Activated CD4-positive, alpha-beta T cell treated with anti-CD3 and anti-CD28 coated beads for 1 hour (primary cell): ENCODE results near the gene NEDD4L.
"Not testable (repeated sequence)": the region's sequence is repeated elsewhere in the genome, so short reads cannot be mapped to it uniquely, and the experiment has no call there.

ENCODE experiments used
- DNase-seq: peaks from one replicate; pipeline ENCODE4 v3.0.0-alpha.2; 2020

The NEDD4L gene

DNA sequence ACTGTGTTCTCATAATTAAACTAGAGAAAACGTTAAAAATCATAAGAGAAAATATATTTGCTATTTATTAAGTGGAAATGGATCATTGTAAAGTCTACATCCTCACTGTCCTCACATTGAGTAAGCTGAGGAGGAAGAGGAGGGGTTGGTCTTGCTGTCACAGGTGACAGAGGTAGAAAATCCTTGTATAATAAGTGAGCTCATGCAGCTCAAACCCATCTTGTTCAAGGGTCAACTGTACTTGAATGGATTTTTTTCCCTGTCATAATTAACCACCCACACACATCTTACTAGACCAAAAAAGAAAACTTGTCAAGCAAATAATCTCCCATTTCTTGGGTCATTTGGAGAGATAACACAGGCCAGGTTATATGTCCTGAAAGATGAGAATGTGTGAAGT is 231.2 kb downstream of the NEDD4L start:
- no peak for DNase-seq

DNA sequence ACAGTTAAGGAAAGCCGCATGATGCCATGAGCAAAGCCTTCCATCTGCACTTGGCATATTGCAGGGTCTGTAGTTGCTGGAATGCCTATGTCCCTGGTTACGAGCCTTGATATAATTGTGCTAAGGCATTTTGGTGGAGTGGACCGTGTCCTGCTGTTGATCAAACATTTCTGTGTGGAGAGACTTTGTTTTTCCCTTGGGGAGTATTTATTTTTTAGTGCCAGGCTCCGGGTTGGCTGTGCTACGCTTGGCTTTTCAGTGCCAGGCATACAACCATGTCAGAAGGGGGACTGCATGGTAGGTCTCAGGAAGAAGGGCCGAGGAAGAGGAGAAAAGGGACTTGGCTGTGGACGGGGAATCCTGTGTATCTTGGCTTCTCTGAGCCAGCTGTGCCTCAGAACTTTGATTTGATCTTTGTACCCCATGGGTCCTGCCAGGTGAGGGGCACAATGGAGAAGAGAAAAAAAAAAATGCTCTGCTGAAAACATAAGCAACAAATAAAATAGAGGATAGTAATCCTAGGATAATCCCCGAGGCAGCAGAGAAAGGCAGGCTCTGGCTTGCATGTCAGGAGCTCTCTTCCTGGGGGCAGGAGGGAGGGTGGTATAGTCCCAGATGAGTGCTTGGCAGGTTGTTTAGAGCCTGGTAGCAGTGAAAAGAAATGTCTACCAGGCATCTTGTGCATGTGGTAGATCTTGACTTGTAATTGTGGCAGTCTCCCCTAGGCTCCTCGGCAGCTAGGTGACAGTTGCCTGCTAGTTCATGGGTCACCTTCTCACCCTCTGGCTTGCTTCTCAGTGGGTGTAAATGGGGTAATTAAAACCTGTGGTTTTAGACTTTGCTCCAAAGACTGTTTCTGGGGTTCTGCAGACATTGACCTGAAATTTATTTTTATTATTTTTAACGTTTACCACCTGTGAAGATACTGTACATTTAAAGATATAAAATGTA is 233.0 kb downstream of the NEDD4L start:
- no peak for DNase-seq

DNA sequence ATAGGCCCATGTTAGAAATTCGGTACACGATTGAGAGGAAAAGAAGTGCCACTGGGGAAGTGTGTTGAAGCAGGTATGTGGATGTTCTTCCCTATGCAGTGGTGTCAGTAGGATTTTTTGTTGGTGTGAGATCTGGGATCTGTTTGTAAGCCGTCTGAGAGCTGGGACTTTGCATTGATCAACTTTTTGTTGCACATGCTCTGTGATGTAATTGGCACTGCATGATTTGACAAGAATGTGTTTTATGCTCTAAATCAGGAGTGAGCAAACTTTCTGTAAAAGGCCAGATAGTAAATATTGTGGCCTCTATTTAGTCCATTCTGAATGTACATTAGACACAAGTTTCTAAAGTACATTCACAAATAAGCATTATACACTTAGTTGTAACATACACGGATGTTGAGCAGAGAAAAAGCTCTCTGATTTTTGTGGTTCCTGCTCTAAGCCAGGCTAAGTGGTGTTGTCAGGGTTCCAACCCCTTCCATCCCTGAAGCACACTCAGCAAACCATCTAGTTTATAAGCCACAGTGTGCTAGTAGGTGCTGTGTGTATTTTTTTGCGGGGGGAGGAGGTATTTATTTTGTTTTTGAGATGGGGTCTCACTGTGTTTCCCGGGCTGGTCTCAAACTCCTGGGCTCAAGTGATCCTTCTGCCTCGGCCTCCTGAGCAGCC is 235.6 kb downstream of the NEDD4L start:
- DNase-seq, result no peak

DNA sequence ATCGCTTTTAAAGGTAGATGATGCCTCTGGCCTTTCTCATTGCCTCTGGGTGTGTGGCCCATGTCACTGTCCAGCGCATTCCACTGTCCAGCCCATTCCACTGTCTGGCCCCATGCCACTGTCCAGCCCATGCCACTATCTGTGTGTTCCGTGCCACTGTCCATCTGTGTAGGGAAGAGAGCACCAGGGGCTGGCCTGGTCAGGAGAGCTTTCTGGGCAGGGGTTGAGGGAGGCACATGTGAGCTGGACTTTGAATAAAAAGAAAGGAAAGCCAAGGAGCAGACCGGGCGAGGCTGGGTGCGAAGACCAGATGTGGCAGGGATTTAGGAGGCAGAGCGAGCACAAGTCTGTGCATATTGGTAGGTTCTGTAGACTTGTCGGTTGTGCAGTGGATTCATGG is 236.2 kb downstream of the NEDD4L start:
- no peak for DNase-seq

DNA sequence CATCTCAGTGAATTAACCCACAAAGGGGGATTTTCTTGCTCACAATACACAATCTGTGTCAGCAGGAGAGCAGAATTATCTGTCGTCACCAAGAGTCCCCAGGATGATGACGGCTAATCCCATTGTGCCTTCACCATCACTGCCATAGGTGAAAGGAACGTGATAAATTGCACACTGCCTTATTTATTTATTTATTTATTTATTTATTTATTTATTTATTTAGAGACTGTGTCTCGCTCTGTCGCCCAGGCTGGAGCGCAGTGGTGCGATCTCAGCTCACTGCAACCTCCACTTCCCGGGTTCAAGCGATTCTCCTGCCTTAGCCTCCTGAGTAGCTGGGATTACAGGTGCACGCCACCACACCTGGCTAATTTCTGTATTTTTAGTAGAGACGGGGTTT is 238.8 kb downstream of the NEDD4L start:
- not testable (repeated sequence) for DNase-seq

DNA sequence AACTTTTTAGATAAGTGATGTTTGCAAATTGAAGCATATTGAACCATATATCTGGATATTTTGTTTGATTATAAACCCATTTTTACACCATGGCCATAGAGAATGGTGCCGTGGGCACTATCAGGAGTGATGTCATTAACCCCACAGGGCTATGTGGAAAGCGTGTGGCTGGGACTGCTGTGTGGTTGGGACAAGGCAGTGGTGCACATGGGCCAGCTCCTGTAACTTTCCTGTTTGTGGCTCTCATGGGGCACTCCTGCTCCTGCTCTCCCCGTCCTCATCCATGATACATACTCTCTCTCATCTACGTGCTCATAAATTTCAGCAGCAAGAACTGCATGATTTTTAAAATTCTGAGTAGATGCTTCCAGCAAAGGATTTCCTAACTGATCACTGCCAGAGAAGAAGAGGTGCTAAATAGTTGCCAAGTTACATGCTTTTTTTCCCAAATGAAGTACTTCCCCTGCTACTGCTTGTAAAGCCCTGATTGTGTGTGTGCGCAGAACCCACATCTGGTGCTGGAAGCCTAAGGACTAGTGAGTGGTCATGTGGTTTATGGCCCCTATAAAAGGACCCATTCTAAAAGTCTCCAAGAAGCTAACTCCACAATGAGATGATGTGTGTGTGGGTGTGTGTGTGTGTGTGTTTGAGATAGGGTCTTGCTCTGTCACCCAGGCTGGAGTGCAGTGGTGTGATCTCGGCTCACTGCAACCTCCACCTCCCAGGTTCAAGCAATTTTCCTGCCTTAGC is 240.8 kb downstream of the NEDD4L start:
- no peak for DNase-seq

DNA sequence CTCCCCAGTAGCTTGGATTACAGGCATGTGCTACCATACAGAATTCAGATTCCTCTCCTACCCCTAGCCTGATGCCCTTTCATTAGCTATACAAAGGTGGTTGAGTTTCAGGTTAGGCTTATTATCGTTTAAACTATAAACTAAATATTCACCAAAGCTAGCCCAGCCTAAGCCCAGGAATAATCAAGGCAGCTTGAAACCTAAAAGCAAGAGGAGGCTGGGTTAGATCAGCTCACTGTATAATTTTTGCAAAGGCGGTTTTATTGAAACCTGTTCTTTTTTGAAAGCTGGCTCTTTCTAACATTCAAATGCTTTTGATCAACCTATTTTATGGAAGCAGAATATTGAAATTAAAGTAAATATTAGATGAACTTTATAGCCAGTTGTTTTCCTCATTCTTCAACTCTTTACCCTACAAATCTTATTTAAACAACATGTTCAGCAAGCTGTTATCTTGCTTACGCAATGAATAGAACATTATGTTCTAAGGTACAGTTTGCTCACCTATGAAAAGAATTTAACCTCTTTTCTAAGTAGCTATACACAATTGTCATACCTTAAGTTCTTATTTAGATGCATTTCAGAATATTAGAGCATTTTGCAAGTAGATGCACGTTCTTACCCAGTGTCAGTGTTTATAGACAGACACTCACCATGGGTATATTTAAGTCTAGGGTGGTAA is 241.6 kb downstream of the NEDD4L start:
- DNase-seq, result no peak

DNA sequence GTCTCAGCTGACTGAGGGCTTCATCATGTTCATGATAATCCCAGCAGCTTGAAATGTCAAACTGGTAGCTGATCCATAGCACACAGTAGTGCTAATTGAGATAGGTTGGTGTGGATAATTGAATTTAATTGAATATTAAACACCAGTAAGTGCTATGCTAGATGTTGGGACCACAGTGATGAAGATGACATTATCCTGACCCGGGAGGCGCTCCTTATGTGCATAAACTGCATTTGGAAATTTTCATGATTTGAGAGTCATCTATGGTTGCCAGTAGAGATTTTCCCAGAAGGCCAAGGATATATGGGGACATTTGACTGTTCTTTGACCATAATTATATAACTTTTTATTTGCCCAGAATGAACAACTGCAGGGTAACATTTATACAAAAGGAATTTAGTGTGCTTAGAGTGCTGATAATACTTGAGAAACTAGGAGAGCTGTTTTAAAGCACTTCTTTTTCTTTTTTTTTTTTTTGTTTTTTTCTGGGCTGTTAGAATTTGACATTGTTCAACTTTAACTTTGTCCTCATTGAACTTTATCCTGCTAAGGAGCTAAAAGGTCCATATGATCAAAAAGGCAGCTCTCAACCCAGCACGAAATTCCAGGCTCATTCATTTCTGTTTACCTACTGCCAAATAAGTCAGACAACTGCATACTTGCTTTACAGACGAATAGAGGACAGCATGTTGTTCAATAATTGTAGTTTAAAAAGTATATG is 242.8 kb downstream of the NEDD4L start:
- no peak for DNase-seq

DNA sequence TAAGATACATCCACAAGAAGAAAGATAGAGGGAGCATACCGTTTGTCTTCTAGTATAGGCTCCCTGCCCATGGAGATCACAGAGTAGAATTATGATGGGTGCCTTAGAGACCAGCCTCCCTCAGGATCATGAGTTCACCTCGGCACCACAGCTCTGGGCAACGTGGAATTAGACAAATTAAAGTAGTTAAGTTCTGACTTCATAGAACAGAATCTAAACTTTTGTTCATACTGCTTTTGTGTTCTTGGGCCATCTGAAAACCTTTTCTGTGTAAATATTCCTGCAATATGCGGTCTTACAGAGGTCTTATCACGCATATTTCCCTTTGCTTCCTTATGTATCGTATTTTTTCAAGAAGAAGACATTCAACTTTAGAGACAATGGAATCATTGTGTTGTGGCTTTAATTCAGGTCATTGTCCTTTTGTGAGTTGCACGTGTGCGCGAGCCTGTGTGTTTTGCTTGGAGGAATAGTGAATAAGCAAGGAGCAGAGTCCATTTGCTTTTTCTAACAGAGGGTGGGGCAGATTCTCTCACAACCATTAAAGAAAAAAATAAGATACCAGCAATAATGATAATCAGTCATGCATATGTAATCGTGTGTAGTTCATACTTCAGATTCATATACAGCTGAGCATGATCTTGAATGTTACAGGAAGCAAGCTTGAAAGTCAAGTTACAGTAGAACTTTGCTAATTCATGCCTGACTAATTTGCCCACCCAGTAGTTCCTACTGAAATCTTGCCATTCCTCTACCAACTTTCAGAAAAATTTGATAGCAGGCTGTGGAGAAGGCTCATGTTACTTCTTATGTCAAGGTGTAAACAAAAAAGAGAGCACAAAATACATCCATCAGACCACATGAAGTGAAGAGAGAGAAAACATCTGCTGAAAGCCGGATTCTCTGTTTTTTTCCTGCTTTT is 243.6 kb downstream of the NEDD4L start:
- no peak for DNase-seq

DNA sequence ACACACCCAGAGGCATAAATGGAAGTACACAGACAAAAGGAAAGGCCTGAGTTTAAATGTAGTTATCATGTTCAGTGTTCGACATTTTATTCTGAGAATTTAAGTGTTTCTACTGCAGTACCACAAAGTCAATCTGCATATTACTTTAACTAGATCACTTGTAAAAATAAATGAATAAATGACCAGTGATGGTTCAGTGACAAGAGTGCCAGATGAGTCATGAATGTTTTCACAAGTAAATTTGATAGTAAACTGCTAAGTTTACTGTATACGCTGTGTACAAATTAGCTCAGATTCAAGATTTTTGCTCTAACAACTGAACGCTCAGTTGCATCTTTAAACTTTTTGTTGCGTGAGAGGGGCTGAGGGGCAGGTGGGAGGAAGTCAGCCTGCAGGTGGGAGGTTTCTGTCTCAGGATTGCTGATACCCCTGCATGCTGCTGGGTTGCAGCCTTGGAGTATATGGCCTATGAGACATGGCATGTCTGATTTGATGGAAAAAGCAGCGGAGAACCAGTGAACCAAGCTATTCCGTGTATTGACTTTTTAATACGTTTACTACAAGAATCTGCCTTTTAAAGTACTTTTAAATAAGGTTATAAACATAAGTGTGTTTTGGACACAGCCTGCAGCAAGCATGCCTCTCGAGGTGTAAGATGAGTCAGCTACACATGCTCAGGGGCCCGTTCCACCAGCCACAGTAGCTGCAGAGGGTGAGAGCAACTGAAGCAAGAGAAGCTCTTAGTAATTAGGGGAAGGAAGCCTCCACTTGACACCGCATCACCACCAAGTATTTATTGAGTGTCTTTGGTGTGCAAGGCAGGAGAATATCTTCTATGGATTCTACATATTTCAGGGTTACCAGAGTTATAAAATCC is 245.1 kb downstream of the NEDD4L start:
- DNase-seq, result no peak

DNA sequence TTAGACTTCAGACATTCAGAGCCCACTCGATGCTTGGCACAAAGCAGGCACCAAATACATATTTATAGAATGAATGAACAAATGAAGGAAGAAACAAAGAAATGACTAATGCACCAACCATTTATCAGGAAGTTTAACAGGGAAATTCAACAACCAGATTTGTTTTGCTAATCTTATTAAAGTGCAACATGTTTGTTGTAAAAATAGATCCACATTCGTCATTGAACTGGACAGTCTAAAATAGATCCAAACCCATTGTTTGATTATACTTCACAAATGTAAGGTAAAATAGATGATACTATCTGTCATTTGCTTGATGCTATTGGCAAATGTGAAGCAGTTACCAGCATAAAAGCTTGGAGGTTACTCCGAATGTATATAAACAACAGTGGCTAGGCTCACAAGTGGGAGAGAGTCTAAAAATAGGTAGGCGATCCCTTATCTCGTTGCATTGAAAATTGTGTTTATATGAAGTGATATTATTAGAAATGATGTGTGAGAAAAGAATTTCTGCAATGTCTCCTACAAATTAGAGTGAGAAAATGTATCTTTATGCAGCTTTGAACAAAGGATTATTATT is 246.2 kb downstream of the NEDD4L start:
- DNase-seq, result no peak

DNA sequence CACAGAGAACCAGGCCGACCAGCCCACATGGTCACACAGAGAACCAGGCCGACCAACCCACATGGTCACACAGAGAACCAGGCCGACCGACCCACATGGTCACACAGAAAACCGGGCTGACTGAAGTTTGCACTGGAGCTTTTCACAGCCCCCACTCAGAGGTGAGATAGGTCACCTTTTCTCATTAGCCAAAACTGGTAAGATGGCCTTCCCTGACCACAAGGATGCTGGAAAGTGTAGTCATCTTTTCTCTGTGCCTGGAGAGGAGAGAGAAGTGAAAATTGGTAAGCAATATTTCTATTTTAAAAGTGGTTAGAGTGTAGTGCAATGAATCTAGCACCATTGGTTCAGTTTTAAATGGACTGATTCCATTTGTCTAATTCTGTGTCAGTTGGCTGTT is 247.1 kb downstream of the NEDD4L start:
- DNase-seq, result no peak

DNA sequence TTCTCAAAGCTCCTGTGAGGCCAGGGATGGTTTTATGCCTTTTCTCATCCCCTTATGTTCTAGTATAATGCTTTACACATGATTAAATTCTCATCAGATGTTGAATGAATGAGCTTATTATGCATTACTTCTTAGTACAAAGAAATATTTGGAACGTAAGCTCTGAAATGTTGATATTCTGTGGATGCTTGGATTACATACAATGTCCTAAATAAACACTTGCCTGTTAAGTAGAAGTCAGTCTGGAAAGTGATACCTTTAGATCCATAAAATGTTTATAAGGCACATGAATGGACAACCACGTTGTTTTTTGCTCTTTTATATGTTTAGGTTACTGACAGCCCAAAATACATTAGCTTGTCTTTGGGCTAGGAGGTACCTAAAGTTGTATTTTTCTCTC is 248.6 kb downstream of the NEDD4L start:
- DNase-seq, result no peak

DNA sequence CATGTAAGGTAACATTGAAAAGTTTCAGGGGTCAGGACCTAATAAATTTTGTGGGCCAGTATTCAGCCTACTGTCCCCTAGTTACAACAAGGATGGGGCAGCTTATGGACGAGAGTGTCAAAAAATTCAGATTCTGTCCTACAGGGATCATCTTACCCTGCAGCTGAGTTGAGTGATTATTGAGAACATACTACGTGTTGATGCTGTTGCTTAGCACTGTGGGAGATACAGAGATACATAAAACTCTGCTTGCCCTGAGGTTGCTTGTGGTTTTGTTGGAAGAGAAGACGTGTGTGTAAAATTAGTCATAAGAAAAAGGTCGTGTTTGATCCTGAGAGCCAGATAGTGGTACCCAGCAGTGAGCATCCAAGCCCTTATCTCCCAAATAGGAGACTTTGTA is 253.2 kb downstream of the NEDD4L start:
- DNase-seq, result no peak

DNA sequence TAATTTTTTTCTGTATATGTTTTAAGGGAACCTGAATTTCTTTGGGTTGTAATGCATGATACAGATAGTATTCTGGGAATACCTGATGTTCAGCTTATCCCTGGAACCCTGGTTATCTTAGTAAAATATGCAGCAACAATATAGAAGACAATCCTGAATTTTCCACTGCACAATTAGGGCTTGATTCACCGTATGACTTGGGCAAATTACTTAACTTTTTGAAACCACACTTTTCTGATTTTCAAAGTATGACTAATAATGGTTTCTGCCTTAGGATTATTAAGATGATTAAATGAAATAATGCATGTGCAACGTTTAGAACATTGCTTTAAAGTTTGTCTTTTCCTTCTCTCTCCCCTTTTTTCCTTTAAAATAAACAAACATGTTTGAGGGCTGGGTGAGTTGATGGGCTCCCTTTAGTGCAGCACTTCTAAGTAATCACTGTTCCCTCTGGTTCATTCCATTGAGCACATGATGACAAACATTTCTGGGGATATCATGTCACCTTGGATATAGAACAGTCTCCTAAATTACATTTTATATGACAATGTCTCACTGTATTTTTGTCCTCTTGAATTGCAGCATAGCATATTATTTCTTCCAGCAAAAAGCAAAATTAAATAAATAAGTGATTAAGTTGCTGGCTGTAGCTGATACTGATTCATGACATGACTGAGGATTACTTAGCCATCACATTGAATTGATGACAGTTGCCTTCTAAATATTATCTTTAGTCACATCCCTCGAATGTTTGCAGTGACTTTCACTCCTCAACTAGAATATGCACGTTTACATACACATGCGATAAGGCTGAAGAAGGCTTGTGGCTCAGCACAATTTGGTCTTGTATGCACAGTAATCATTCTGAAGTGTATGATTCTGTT is 254.5 kb downstream of the NEDD4L start:
- no peak for DNase-seq

DNA sequence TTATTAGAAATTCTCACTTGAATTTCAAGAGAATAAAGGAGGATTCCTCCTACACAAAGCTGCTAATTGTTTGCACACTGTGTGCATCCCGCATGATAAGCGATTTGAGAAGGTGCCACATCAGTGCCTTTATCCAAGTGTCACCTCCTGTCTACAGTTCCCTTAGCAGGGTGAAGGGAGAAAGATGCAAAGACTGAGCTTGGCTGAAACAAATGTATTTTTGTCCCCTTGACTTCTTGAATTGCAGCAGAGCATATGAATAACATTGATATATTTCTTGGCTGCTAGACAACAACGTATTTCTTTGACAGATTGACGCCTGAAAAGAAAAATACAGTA is 255.1 kb downstream of the NEDD4L start:
- no peak for DNase-seq

DNA sequence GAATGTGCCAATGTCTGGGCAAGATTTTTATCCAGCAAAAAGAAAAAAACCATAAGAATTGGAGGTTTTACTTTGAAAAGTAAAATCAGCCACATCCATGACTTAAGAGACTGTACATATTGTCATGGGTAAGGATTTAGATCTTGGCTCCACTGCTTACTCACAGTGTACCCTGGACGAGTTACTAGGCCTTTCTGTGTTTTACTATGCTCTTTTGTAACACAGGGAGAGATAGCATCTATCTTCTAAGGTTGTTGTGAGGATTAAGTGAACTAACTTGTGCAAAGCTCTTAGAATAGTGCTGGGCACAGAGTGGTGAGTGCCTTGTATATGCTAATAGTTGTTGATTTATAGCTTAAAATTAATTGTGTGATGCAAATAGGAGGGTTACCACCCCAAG is 255.9 kb downstream of the NEDD4L start:
- no peak for DNase-seq

DNA sequence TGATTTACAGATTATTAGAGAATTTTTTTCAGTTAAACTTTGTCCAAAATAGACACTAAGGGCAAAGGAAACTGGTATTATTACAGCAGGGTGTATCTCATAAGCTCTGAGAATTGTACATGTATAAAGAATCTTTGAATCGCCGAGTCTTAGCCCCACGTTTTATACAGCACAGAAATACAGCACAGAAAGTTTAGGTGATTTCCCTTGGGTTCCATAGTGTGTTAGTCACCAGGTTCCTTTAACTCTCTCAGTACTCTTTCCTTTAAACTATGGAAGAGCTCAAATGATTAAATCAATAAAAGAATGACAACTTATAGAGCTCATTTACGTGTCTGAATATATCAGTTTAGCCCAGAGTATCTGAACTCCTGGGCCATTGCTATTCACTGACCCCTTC is 256.8 kb downstream of the NEDD4L start:
- no peak for DNase-seq

DNA sequence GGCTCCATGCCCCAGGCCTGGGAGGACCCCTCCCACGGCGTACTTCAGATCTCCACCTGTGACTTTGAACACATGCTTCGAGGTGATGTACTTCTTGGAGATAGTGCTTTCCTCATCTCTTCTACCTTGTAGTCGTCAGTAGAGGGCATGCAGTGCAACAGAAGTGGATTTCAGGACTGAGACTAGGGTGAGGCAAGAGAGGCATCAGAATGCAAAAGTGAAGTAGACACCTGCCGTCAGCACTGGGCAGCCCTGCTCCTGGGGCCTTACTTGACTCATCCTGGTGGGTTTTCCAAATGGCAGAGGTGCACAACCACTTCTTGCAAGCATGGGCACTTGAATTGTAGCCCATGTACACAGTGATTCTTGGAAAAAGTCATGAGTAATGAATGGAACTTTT is 258.8 kb downstream of the NEDD4L start:
- DNase-seq, result no peak
